Endodermal cell (in vitro differentiated cells): ENCODE measurements around the gene TCEANC2. TPM values are rescaled to one million over a fixed set of nuclear protein-coding genes. Genes with fewer than 3 reads are reported as not detected.
A peak's percentile ranks its signal among the peaks of the same experiment; 100 is the strongest.

ENCODE experiments used
- DNase-seq: peaks from one replicate; pipeline ENCODE4 v3.0.0-alpha.2; 2017
- H3K27ac ChIP-seq: 2 replicates; pipeline ENCODE4 v1.5.1; 2013; ENCODE audit warnings: mild to moderate bottlenecking, low read depth, low read length, moderate library complexity
- H3K27me3 ChIP-seq: 2 replicates; pipeline ENCODE4 v1.6.1; 2013; ENCODE audit warnings: mild to moderate bottlenecking, low read length, moderate library complexity; ENCODE audit not compliant: insufficient read depth, control insufficient read depth, poor library complexity, severe bottlenecking
- H3K36me3 ChIP-seq: 2 replicates; pipeline ENCODE4 v1.7.0; 2013; ENCODE audit warnings: mild to moderate bottlenecking, low read length, moderate library complexity; ENCODE audit not compliant: control insufficient read depth, insufficient read depth
- H3K4me1 ChIP-seq: one replicate; pipeline ENCODE4 v1.7.0; 2013; ENCODE audit warnings: low read length; ENCODE audit not compliant: control insufficient read depth, insufficient read depth
- H3K4me3 ChIP-seq: 2 replicates; pipeline ENCODE4 v1.5.1; 2013; ENCODE audit warnings: mild to moderate bottlenecking, low read length, moderate library complexity
- H3K9ac ChIP-seq: 2 replicates; pipeline ENCODE4 v1.6.1; 2013; ENCODE audit warnings: mild to moderate bottlenecking, low read length, moderate library complexity; ENCODE audit not compliant: poor library complexity, severe bottlenecking; ENCODE audit errors: extremely low read depth
- H3K9me3 ChIP-seq: 2 replicates; pipeline ENCODE4 v1.6.1; 2013; ENCODE audit warnings: mild to moderate bottlenecking, low read length, moderate library complexity; ENCODE audit not compliant: control insufficient read depth
- H3K27ac Mint-ChIP-seq: 2 replicates; pipeline ENCODE4 v1.8.0; 2020; ENCODE audit warnings: mixed read lengths
- H3K27me3 Mint-ChIP-seq: 2 replicates; pipeline ENCODE4 v1.8.0; 2021; ENCODE audit warnings: mild to moderate bottlenecking, mixed read lengths; ENCODE audit not compliant: insufficient read depth
- H3K36me3 Mint-ChIP-seq: 2 replicates; pipeline ENCODE4 v1.8.0; 2020; ENCODE audit warnings: low read depth, mixed read lengths
- H3K4me1 Mint-ChIP-seq: 2 replicates; pipeline ENCODE4 v1.8.0; 2020; ENCODE audit warnings: mixed read lengths
- H3K4me3 Mint-ChIP-seq: 2 replicates; pipeline ENCODE4 v1.8.0; 2020; ENCODE audit warnings: mild to moderate bottlenecking, moderate library complexity, mixed read lengths
- H3K9me3 Mint-ChIP-seq: 2 replicates; pipeline ENCODE4 v1.8.0; 2020; ENCODE audit warnings: mild to moderate bottlenecking, mixed read lengths
- CTCF ChIP-seq: fragments of 200-600 bp; sonication (generic); conservative IDR thresholded peaks from 2 replicates; pipeline ENCODE4 v1.5.0; 2021; ENCODE audit warnings: antibody characterized with exemption, mild to moderate bottlenecking
- WGBS, 2 experiments: methylation state at CpG; one replicate each; pipeline versions ENCODE4 v1.1.5 to v1.1.7; 2013; ENCODE audit warnings: missing lambda C conversion rate in 2 of 2, mixed read lengths in 1 of 2; ENCODE audit not compliant: insufficient coverage in 1 of 2, insufficient read length in 1 of 2; 5-methylcytosine and 5-hydroxymethylcytosine counted together
- total RNA-seq, 2 donors: library from RNA; stranded (reverse); fragmentation: NEBNext Ultra II Directional in 1 of 2; extraction: Animal tissue kit (Norgen Biotek cat#: 25700) in 1 of 2; gene quantifications; 2 replicates in 1 of 2; 3 replicates in 1 of 2; pipeline ENCODE4 v1.2.1, GENCODE V29; 2021

TCEANC2 gene
- total RNA-seq, 2 donors from 2014 or later = 5.9 to 6.6 TPM

GRCh38 chr1:54105080-54105479 is 51.7 kb downstream of the TCEANC2 start:
- no peaks in the 10 kb centered on the region for H3K27me3 Mint-ChIP-seq
- 90 to 92% methylated on average over 1 of the region's 1 CpG for WGBS, 2 experiments
- H3K36me3 Mint-ChIP-seq = peaks cover 7% of the 10 kb centered on the region
- DNase-seq = peak; percentile 24
- Histone ChIP-seq H3K4me1 (no peaks in the 10 kb centered on the region), H3K27ac (no peak overlapping the region), H3K4me3 (no peak overlapping the region), H3K36me3 (no peaks in the 10 kb centered on the region), H3K27me3 (no peaks in the 10 kb centered on the region), H3K9me3 (no peaks in the 10 kb centered on the region), H3K9ac (no peak overlapping the region)
- H3K27ac Mint-ChIP-seq = no peak overlapping the region
- no peak overlapping the region for H3K4me3 Mint-ChIP-seq
- TF ChIP-seq CTCF = no peak
- peaks cover 13% of the 10 kb centered on the region for H3K4me1 Mint-ChIP-seq
- H3K9me3 Mint-ChIP-seq = no peaks in the 10 kb centered on the region

DNA sequence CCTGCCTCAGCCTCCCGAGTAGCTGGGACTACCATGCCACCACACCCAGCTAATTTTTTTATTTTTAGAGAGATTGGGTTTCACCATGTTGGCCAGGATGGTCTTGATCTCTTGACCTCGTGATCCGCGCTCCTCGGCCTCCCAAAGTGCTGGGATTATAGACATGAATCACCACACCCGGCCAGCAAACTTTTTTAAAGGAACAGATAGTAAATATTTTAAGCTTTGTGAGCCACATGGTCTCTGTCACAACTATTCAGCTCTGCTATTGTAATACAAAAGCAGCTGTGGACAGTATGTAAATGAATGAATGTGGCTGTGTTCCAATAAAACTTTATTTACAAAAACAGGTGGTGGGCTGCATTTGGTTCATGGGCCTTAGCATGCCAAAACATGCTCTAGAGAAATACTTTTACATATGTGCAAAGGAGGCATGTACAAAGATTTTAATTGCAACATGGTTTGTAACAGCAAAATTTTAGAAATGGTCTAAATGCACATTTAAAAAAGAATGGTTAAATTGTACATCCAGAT is 52.4 kb downstream of the TCEANC2 start:
- Histone ChIP-seq H3K4me1 (no peaks in the 10 kb centered on the region), H3K36me3 (no peaks in the 10 kb centered on the region), H3K4me3 (no peak overlapping the region), H3K9me3 (no peaks in the 10 kb centered on the region), H3K9ac (no peak overlapping the region), H3K27ac (no peak overlapping the region), H3K27me3 (no peaks in the 10 kb centered on the region)
- no peak for DNase-seq
- no peak for TF ChIP-seq CTCF
- Mint-ChIP-seq H3K36me3 (peaks cover 5% of the 10 kb centered on the region), H3K4me1 (peaks cover 7% of the 10 kb centered on the region), H3K27ac (no peak overlapping the region), H3K4me3 (no peak overlapping the region), H3K9me3 (no peaks in the 10 kb centered on the region), H3K27me3 (no peaks in the 10 kb centered on the region)
- WGBS, 2 experiments = 92 to 100% methylated on average over 5 to 6 of the region's 6 CpGs

- Mint-ChIP-seq H3K4me3 (no peak overlapping the region), H3K4me1 (peaks cover 4% of the 10 kb centered on the region), H3K27ac (no peak overlapping the region), H3K9me3 (no peaks in the 10 kb centered on the region), H3K27me3 (no peaks in the 10 kb centered on the region), H3K36me3 (peaks cover 4% of the 10 kb centered on the region)
- WGBS, 2 experiments = 84% methylated on average over 2 of the region's 2 CpGs; no CpG with 5 or more reads in 1 of the 2 experiments
- Histone ChIP-seq H3K27me3 (no peaks in the 10 kb centered on the region), H3K4me3 (no peak overlapping the region), H3K36me3 (no peaks in the 10 kb centered on the region), H3K9ac (no peak overlapping the region), H3K9me3 (no peaks in the 10 kb centered on the region), H3K27ac (no peak overlapping the region), H3K4me1 (no peaks in the 10 kb centered on the region)
- DNase-seq = peak; percentile 70
- TF ChIP-seq CTCF = no peak
These were observed 53.7 kb downstream of the TCEANC2 start for GRCh38 chr1:54107131-54107530.
